GM19452 (cell line): ENCODE measurements around the gene FIBCD1.

Experiments used
- ATAC-seq: cut with Tn5 transposase; IDR thresholded peaks from one replicate; pipeline ENCODE4 v1.9.1; 2021; ENCODE audit not compliant: unreplicated experiment

FIBCD1 gene

DNA sequence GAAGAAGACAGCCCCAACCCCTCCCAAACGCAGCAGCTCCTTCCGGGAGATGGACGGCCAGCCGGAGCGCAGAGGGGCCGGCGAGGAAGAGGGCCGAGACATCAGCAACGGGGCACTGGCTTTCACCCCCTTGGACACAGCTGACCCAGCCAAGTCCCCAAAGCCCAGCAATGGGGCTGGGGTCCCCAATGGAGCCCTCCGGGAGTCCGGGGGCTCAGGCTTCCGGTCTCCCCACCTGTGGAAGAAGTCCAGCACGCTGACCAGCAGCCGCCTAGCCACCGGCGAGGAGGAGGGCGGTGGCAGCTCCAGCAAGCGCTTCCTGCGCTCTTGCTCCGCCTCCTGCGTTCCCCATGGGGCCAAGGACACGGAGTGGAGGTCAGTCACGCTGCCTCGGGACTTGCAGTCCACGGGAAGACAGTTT lies 54.9 kb downstream of the FIBCD1 start:
- ATAC-seq, result no peak

DNA sequence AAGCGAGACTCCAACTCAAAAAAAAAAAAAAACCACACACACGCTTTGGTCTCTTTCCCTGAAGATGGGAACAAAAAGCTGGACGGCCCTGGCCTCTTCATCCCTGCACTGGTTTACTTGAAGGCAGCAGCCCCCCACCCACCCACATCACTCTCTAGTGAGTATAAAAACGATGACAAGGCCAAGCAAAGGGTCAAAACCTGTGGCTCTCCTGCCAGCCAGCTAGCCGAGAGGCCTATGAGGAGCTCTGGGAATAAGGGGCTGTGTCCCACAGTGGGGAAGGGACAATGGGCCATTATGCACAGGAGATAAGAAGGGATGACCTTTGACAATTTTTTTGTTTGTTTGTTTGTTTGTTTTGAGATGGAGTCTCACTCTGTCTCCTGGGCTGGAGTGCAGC lies 55.6 kb downstream of the FIBCD1 start:
- ATAC-seq, result no peak

DNA sequence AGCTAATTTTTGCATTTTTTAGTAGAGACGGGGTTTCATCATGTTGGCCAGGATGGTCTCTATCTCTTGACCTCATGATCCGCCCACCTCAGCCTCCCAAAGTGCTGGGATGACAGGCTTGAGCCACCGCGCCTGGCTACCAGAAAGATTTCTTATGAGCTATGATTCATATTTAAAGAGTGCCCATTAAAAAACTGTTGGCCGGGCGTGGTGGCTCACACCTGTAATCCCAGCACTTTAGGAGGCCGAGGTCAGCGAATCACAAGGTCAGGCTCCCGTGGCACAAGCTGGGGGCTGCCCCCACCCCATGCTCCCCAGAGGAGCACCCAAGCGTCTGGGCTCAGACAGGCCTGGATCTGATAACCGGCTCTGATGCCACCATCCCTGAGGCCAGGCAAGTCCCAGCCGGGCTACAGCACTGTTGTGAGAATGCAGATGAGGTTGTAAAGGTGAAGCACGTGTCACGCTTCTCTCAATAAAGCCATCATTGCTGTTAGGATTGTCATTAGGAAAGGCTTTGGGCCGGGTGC lies 56.3 kb downstream of the FIBCD1 start:
- ATAC-seq, result no peak

DNA sequence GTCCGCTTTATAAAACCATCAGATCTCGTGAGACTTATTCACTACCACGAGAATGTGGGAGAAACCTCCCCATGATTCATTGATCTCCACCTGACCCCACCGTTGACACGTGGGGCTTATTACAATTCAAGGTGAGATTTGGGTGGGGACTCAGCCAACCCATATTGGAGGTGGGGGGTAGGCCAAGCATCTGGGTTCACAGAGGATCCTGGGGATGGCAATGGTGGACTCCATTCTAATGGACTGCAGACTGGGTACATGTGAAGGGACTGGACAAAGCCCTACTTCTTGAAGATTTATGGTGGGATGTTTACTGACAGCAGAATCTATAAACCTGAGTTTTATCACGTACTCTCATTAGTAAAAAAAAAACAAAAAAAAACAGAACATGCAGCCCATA lies 57.5 kb downstream of the FIBCD1 start:
- no peak for ATAC-seq

DNA sequence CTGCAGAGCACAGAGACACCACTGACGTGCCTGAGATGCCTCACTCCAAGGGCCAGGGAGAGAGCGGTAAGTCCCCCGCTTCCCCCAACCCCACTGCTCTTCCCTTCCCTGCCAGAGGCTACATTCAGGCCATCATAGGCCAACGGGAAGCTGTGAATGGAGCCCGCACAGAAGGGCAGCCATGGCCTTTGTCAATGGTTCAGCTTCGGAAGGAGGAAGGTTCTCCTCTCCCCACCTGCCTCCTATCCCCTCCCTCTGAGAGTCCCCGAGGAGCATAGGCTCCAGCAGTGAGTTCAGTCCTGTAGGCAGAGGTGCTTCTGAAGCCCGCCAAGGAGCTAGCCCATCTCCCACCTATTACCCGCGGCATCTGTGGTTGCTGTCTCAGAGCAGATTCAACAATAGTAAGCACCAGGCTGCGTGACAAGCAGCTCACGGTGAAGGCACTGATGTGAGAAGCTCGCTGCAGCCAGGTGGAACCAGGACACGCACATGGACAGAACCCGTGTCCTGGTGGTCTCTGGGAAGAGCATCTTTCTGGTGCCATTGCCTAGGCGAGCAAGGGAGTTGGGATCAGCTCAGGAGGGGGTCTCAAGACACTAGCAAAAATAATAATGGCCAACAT lies 58.3 kb downstream of the FIBCD1 start:
- ATAC-seq, result no peak

DNA sequence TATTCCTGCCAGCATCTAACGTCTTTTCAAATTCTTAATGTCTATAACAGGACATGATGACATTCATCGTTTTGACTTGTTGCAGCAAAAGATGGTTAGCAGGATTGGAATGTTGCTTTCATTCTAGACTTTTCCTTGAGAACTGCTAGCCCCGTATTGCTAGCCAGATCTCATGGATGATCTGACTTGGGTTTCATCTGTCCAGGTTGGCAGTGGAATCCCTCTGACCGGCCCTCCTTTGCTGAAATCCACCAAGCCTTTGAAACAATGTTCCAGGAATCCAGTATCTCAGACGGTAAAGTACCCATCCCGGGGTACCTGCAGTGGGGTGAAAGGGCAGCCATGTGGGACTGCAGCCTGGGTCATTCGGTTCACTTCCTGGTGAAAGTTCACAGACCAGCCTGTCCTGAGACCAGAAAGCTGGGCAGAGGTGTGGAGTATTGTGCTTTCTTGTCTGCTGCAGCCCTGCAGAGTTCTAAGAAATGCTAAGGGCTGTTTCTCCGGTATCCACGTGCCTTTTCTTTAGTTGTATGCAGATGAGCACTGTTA lies 59.1 kb downstream of the FIBCD1 start:
- ATAC-seq, result no peak

DNA sequence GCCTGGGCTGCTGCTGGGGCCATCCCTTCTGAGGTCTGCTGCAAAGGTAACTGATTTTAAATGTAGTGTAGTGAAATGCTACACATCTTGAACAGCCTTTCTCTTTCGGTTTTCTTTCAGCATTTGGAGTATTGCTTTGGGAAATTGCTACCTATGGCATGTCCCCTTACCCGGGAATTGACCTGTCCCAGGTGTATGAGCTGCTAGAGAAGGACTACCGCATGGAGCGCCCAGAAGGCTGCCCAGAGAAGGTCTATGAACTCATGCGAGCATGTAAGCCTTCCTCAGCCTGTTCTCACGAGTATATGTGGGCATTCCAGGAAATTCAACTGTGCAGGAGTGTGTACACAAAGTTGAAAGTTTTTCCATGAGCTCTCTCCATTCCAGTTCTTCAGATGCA lies 60.8 kb downstream of the FIBCD1 start:
- ATAC-seq, result no peak

DNA sequence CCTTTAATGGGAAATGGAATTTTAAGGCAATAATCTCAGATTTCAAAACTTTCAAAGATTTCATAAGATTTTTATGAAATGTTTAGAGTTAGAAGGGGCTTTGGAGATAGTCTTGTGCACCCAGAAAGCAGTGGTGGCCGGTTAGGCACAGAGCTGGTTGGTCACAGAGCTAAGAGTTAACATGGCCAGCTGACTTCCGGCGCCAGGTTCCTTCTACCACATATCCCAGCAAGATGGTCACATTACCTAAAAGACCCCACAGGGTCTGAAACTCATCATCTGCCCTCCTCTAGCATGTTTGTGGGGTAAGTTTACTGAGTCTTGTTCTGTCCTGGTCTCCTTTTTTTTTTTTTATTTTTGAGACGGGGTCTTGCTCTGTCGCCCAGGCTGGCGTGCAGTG lies 61.7 kb downstream of the FIBCD1 start:
- ATAC-seq, result no peak

DNA sequence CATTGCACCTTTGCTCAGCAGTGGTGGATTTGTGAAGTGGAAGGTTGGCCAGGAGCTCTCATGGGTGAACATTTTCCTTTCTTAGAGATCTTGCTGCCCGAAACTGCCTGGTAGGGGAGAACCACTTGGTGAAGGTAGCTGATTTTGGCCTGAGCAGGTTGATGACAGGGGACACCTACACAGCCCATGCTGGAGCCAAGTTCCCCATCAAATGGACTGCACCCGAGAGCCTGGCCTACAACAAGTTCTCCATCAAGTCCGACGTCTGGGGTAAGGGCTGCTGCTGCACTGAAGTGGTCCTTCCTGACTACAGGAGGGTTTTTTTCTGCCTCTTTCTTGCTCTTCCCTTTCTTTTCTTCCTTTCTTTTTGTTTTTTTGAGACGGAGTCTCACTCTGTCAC lies 64.3 kb downstream of the FIBCD1 start:
- no peak for ATAC-seq

DNA sequence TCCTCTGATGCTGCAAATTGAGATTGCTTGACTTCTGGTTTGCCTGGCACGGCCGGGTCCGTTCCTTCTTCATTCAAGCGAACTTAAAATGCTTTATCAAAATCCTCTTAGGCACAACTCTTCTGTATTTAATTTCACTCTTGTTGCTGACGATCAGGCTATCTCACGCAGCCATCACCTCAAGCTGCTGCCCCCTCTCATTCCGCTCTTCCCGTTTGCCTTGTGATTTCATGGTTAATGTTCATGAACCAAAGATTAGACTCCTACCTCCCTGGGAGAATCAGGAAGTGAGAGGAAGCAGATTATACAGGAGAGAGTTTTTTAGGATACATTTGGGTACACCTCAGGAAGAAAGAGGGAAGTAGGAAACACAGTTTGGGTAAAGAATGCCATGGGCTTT lies 65.1 kb downstream of the FIBCD1 start:
- no peak for ATAC-seq

DNA sequence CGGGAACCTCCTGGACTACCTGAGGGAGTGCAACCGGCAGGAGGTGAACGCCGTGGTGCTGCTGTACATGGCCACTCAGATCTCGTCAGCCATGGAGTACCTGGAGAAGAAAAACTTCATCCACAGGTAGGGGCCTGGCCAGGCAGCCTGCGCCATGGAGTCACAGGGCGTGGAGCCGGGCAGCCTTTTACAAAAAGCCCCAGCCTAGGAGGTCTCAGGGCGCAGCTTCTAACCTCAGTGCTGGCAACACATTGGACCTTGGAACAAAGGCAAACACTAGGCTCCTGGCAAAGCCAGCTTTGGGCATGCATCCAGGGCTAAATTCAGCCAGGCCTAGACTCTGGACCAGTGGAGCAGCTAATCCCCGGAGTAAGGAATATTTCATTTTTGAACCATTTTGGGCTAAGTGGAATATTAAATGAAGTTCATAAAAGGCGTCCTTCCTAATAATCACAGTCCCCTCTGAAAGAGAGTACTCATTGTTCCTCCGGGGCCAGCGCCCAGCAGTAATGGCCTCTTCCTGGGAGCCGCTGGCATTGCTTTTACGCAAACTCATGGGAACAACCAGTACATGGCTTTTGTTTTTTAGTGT lies 66.0 kb downstream of the FIBCD1 start:
- no peak for ATAC-seq

DNA sequence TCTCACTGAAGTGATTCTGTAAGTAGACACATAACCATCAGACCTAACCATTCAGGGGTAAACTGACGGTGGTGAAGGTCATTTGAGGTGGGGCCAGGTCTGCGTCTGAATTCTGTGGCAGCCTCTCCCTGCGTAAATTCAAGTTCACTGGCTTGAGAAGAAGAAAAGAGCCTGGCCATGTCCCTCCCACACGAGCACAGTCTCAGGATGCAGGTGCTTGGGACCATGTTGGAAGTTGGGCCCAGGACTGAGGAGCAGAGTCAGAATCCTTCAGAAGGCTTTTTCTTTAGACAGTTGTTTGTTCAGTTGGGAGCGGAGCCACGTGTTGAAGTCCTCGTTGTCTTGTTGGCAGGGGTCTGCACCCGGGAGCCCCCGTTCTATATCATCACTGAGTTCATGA lies 66.5 kb downstream of the FIBCD1 start:
- ATAC-seq, result no peak

DNA sequence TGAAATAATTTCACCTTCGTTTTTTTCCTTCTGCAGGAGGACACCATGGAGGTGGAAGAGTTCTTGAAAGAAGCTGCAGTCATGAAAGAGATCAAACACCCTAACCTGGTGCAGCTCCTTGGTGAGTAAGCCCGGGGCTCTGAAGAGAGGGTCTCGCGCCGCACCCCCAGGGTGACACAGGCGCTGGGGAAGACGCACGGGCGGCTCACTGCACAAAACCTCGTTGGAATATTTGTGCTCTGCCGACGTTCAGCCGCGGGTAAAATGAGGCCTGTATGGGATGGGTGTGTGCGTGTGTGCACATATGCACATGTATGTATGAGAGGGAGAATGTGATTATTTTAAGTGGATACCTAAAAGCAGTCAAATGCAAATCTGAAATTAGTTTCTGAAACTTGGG lies 67.0 kb downstream of the FIBCD1 start:
- no peak for ATAC-seq

DNA sequence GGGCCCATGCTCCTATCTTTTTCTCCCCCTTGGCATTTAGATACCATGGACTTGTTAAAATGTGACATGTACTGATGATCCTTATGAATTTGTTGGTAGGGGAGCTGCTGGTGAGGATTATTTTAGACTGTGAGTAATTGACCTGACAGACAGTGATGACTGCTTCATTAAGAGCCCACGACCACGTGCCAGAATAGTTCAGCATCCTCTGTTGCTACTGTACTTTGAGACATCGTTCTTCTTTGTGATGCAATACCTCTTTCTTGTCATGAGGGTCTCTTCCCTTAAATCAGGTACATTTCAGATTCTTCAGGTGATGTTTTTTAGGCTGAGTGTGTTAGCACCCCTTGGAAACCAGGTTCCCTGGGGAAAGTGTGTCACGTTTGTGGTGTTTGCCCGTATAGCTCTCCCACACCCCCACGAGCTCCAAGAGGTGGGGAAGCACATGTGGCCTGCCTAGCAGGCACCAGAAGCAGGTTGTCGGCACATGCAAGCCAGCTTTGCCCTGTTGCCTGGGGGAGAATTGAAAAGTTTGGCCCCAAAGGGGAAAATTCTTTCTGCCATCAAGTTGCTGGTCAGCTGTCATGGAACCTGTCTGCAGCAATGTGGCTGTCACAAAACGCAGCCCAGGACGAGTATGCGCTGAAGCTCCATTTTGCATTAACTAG lies 67.5 kb downstream of the FIBCD1 start:
- no peak for ATAC-seq

DNA sequence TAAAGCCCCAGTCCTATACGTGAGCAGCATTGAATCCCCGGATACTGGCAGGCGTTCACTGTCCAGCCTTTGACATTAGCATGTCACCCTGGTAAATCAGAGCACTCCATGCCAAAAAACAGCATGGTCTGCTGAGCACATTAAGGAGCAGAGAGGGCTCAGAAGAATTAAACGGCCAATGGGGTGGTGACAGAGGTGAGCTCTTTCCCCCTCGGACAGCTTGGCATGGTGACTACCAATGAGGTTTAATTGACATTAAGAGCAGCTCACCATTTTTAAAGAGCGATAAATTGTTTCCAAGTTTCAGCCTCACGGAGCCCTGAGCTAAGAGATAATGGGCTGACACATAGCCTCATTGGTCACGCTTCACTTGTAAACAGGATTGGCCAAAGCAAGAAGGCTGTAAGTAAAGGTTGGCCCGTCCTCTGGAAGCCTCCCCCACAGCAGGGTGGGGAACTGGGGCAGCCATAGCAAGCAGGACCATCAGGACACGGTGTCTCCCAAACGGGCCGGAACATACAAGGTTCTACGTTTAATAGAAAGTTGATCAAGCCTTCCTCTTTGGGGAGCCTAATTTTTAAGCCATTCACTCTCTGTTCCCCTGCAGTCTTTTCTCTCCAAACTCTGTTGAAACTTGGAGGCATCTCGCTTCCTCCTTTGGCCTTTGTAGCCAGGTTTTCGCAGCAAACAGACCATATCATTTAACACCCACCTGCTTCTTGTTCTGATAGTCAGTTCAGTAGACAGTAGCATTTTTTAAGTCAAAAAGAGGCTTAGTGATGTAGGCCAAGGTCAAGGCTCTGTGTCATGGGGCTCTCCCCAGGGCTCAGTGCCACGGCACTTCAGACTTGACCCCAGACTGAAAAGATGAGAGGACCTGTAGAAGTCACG lies 68.3 kb downstream of the FIBCD1 start:
- no peak for ATAC-seq

DNA sequence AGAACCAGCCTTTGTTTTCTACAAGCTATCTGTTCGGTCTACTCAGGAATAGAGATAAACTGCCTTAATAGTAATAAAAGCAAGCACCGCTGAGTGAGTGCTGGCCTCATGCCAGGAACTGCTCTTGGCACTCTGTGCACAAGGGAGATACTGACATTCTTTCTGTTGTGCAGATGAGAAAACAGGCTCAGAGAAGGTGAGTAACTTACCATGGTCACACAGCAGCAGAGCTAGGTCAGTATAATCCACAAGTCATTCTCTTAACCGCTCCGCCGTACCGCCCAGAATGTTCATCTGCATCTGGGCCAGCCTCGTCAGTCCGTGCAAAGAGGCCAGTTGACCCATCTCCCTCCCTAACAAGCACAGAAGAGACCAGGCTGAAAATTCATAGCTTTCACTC lies 69.8 kb downstream of the FIBCD1 start:
- ATAC-seq, result no peak

DNA sequence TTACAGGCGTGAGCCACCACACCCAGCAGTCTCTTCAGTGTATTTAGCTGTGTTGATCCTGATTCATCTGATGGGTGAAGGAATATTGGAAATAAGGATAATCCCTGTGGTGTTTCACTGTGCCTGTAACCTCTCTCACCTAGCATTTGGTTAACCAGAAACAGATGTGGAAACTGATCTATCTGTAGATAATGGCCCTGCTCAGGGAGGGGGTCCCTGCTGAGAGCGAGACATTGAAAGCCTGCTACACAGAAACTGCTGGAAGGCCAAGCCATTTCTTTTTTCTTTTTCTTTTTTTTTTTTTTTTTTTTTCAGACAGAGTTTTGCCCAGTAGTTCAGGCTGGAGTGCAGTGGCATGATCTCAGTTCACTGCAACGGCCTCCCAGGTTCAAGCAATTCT lies 70.8 kb downstream of the FIBCD1 start:
- no peak for ATAC-seq

DNA sequence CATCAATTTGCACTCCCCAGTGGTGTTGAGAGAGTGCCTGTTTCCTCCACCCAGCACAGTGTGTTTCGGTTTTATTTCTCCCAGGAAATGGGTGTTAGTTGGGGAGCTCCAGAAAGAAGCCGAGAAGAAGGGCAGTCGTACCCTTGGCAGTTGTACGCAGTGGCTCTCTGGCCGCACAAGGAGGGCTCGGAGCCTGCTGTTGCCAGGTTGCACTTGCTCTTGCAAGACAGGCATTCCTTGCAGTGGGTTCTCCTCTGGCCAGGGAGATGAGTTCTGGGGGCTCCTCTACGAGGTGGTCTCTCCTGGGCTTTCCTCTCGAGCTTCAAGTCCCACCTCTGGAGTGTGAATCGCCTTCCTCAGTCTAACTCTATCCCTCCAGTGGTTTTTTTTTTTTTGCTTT lies 71.5 kb downstream of the FIBCD1 start:
- no peak for ATAC-seq

DNA sequence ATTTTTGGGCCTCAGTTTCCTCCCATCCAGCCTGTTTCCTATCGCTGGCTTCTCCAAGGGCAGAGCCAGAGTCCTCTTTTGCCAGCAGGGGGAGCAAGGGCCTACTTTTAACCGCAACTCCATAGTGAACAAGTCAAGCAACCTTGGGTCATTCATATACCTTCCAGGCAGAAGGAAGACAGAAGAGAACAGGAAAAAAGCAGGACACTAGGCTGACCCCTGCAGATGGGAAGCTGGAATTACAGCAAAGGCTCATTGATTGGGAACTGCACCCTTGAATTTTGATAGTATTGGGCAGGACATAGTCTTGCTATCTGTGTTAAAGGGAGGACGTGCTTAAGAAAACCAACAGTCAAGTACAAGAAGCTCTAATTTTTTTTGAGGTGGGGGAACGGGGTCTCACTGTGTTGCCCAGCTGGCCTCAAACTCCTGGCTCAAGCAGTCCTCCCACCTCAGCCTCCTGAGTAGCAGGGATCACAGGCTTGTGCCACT lies 72.5 kb downstream of the FIBCD1 start:
- ATAC-seq, result no peak

DNA sequence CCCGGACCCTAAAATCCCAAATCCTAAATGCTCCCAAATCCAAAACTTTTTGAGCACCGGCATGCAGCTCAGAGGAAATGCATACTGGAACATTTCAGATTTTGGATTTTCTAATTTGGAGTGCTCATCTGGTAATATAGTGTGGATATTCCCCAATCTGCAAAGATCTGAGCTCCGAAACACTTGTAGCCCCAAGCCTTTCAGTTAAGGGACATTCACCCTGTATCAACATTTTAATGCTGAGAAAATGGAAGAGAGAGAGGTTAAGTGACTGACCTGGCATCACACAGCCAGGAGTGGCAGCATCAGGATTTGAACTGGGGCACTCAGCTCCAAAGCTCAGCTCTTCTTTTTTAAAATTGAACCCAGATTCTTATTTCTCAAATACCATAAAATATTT lies 73.1 kb downstream of the FIBCD1 start:
- ATAC-seq, result no peak

DNA sequence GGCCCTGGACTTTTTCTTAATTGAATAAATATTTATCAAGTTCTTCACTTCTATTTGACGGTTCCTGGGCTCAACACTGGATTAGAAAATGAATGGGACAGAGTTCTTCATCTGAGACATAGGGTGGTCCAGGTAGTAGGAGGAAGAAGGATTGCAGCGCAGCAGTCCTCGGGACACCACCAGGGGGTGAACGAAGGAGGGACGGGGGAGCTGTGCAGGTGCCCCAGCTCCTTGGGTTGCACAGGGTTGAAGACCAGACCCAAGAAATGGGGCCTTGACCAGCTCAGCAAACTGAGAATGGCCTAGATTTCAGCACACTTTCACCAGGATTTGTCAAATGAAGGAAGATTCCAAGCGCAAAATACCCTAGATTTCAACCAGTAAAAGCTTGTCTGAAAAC lies 74.5 kb downstream of the FIBCD1 start:
- no peak for ATAC-seq
